ENCODE data around the gene KRTAP10-2. TPM values are rescaled to one million over a fixed set of nuclear protein-coding genes. Genes with fewer than 3 reads are reported as not detected.
"Not testable (repeated sequence)": the region's sequence is repeated elsewhere in the genome, so short reads cannot be mapped to it uniquely, and the experiment has no call there.

The KRTAP10-2 gene
- total RNA-seq, 1 donor from 2014 or later = not detected

- TF ChIP-seq CTCF (conservative IDR thresholded peaks at IDR 0.05; ENCODE audit: low read depth, low read length) = no peak
- H3K4me3 ChIP-seq (ENCODE audit: low read depth, low read length) = no peak overlapping the region
- DNase-seq (ENCODE audit: low read depth) = no peak
Measured at GRCh38 chr21:44567481-44568171, 16.3 kb upstream of the KRTAP10-2 start.

GRCh38 chr21:44566403-44566802, 15.1 kb upstream of the KRTAP10-2 start:
- no peak for TF ChIP-seq CTCF (conservative IDR thresholded peaks at IDR 0.05; ENCODE audit: low read depth, low read length)

DNA sequence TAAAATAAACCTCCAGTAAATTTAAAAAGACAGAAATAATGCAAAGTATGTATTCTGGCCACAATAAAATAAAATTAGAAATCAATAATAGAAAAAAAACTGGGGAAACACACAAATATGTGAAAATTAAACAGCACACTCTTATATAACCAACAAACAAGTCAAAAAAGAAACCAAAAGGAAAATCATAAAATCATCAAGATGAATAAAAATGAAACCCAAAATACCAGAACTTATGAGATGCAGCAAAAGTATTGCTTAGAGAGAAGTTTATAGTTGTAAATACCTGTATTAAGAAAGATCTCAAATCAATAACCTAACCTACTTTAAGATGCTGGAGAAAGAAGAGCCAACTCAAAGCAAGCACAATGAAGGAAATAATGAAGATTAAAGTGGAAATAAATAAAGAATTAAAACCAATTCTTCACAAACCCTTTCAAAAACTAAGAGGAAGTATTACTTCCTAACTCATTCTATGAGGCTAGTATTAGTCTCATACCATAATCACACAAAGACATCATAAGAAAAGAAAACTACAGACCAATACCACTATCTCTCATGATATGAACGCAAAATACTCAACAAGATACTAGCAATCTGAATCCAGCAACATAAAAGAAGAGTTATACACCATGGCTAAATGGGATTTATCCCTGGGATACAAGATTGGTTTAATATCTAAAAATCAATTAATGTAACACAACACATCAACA, 13.7 kb upstream of the KRTAP10-2 start:
- no peak overlapping the region for H3K4me3 ChIP-seq (ENCODE audit: low read depth, low read length)
- no peak for TF ChIP-seq CTCF (conservative IDR thresholded peaks at IDR 0.05; ENCODE audit: low read depth, low read length)
- DNase-seq (ENCODE audit: low read depth) = no peak

More at GRCh38 chr21:44566403-44566802, 15.1 kb upstream of the KRTAP10-2 start:
- H3K4me3 ChIP-seq (ENCODE audit: low read depth, low read length) = no peak overlapping the region
- no peak for DNase-seq (ENCODE audit: low read depth)

GRCh38 chr21:44564099-44564498, 12.8 kb upstream of the KRTAP10-2 start:
- H3K4me3 ChIP-seq (ENCODE audit: low read depth, low read length) = no peak overlapping the region
- TF ChIP-seq CTCF (conservative IDR thresholded peaks at IDR 0.05; ENCODE audit: low read depth, low read length) = no peak
- no peak for DNase-seq (ENCODE audit: low read depth)

- TF ChIP-seq CTCF (conservative IDR thresholded peaks at IDR 0.05; ENCODE audit: low read depth, low read length) = no peak
- H3K4me3 ChIP-seq (ENCODE audit: low read depth, low read length) = no peak within 1 kb of the TSS
- DNase-seq (ENCODE audit: low read depth) = no peak
Measured at GRCh38 chr21:44558695-44559094, 7.4 kb upstream of the KRTAP10-2 start, which contains the start of gene KRTAP10-3. Gene KRTAP10-3 (minus strand): TSS chr21:44558795. CDS start chr21:44558715, 80 bp downstream.

DNA sequence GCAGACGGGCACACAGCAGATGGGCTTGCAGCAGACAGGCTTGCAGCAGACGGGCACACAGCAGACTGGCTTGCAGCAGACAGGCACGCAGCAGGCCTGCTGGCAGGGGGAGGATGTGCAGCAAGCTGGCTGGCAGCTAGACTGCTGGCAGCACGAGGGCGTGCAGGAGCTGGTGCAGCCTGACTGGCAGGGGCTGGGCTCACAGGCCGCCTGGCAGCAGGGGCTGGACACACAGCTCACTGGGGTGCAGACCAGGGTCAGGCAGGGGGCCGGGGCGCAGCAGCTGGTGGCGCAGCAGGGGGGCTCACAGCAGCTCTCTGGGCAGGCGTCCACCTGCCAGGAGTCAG, 7.0 kb upstream of the KRTAP10-2 start:
- not testable (repeated sequence) for H3K4me3 ChIP-seq (ENCODE audit: low read depth, low read length); DNase-seq (ENCODE audit: low read depth)

DNA sequence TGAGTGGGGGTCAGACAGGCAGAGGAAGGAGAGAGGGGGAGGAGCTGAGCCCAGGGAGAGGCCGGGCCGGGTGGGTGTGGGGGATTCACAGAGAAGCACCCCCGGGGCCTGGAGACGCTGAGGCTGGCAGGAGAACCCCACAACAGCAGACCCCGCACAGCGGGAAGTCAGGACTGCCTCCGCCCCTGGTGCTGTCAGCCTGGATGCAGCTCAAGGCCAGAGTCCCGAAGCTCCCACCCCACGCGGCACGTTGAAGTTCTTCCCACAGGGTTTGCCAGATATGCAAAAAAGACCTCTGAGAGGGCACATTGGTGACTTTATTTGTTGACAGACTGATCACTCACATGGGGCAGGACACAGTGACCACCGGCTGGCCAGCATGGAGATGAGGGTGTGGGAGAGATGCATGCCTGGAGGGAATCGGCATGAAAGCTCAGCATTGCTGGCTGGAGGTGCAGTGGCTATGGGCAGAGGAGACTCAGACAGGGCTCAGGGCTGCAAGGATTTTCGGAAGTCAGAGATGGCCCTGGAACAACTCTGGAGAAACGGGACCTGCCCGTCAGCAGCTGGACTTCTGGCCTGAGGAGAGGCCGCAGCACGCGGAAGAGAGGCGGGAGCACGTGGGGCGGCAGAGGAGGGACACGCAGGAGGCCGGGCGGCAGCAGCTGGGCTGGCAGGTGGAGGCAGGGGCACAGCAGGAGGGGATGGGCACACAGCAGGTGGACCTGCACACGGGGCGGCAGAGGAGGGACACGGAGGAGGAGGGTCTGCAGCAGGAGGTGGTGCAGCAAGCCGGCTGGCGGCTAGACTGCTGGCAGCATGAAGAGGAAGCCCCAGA, 6.4 kb upstream of the KRTAP10-2 start:
- no peak overlapping the region for H3K4me3 ChIP-seq (ENCODE audit: low read depth, low read length)
- DNase-seq (ENCODE audit: low read depth) = no peak
- TF ChIP-seq CTCF (conservative IDR thresholded peaks at IDR 0.05; ENCODE audit: low read depth, low read length) = no peak
